Measurements from ENCODE around the gene GNAI3. TPM values are rescaled to one million over a fixed set of nuclear protein-coding genes. Genes with fewer than 3 reads are reported as not detected.
A peak's percentile ranks its signal among the peaks of the same experiment; 100 is the strongest.

The GNAI3 gene
- total and polyA plus RNA-seq, 2 of the 13 experiments (the other 11 are each of a cell fraction or from before 2014, with no cell fraction given): 4.3 to 9.0 TPM

GRCh38 chr1:109522026-109522425 is 26.4 kb upstream of the GNAI3 start:
- Histone ChIP-seq H3K36me3 (replicated peaks in 1 of 2; ENCODE audit: control insufficient read depth in 1 of 2, insufficient read depth in 2 of 2, low read length in 2 of 2) (no peaks in the 10 kb centered on the region), H3K4me1 (ENCODE audit: insufficient read depth, low read length) (peaks cover 5% of the 10 kb centered on the region), H3K4me3 (replicated peaks in 1 of 3; ENCODE audit: insufficient read depth in 1 of 3, low read depth in 2 of 3, low read length in 3 of 3) (no peak overlapping the region), H3K9me3 (ENCODE audit: low read length) (no peaks in the 10 kb centered on the region), H2AFZ (ENCODE audit: low read length) (no peak overlapping the region), H3K27ac (ENCODE audit: extremely low read length, insufficient read depth, low read length) (no peak overlapping the region), H3K4me2 (ENCODE audit: low read depth, low read length) (no peak overlapping the region), H3K9ac (ENCODE audit: insufficient read depth, low read depth, low read length) (no peak overlapping the region), H4K20me1 (ENCODE audit: insufficient read depth, low read length) (no peaks in the 10 kb centered on the region), H3K79me2 (ENCODE audit: insufficient read depth, low read length) (no peaks in the 10 kb centered on the region), H3K27me3 (ENCODE audit: control insufficient read depth in 1 of 2, insufficient read depth in 2 of 2, low read length in 2 of 2) (peaks cover 4 to 43% of the 10 kb centered on the region in 2 experiments; a peak in 3 of 5 replicates)
- TF ChIP-seq ZBTB26 (CRISPR knock-in tag; IDR thresholded peaks at IDR 0.05; ENCODE audit: borderline replicate concordance) (0 out of 2 replicates have a peak, but pooled peaks have one; percentile 52), ZNF776 (CRISPR knock-in tag; IDR thresholded peaks at IDR 0.05) (no peak)
- DNase-seq (ENCODE audit: low spot score): no peak
- no peak for FAIRE-seq
- ChIA-PET CTCF (ENCODE audit: low intra/inter-chr PET ratio, low total read pairs) (no interaction called here), POLR2A (no interaction called here)
- WGBS (ENCODE audit: low lambda C conversion rate): 30% methylated on average over 7 of the region's 7 CpGs
- intact Hi-C loops (cut with micrococcal nuclease; ENCODE audit: unreplicated experiment): no loop called here
- BruUV-seq (replicated peaks): no TSS peak
- in situ Hi-C loops (cut with HindIII; ENCODE audit: extremely low pct_ligation_motif_present, low pct_unique_long_range_greater_than_20kb): no loop called here
- no peak for ATAC-seq

- Histone ChIP-seq H3K4me2 (ENCODE audit: low read depth, low read length) (no peak overlapping the region), H3K79me2 (ENCODE audit: insufficient read depth, low read length) (no peaks in the 10 kb centered on the region), H2AFZ (ENCODE audit: low read length) (no peak overlapping the region), H3K9ac (ENCODE audit: insufficient read depth, low read depth, low read length) (no peak overlapping the region), H3K4me1 (ENCODE audit: insufficient read depth, low read length) (no peaks in the 10 kb centered on the region), H3K4me3 (replicated peaks in 1 of 3; ENCODE audit: insufficient read depth in 1 of 3, low read depth in 2 of 3, low read length in 3 of 3) (no peak overlapping the region), H4K20me1 (ENCODE audit: insufficient read depth, low read length) (no peaks in the 10 kb centered on the region), H3K27me3 (ENCODE audit: control insufficient read depth in 1 of 2, insufficient read depth in 2 of 2, low read length in 2 of 2) (peaks cover 6 to 56% of the 10 kb centered on the region in 2 experiments; a peak in 3 of 5 replicates), H3K9me3 (ENCODE audit: low read length) (no peaks in the 10 kb centered on the region), H3K27ac (ENCODE audit: extremely low read length, insufficient read depth, low read length) (no peak overlapping the region), H3K36me3 (replicated peaks in 1 of 2; ENCODE audit: control insufficient read depth in 1 of 2, insufficient read depth in 2 of 2, low read length in 2 of 2) (no peaks in the 10 kb centered on the region)
- 36% methylated on average over 2 of the region's 2 CpGs for WGBS (ENCODE audit: low lambda C conversion rate)
- POLR2A ChIA-PET: no interaction called here
- in situ Hi-C loops (cut with HindIII; ENCODE audit: extremely low pct_ligation_motif_present, low pct_unique_long_range_greater_than_20kb): no loop called here
- FAIRE-seq (no peak), ATAC-seq (no peak), DNase-seq (ENCODE audit: low spot score) (no peak)
- intact Hi-C loops (cut with micrococcal nuclease; ENCODE audit: unreplicated experiment): no loop called here
- CTCF ChIA-PET (ENCODE audit: low intra/inter-chr PET ratio, low total read pairs): no interaction called here
- no TSS peak for BruUV-seq (replicated peaks)
- TF ChIP-seq NONO (IDR thresholded peaks at IDR 0.05): no peak
- TF ChIP-seq NONO (CRISPR knock-in tag; conservative IDR thresholded peaks at IDR 0.05): no peak
- no peak for TF ChIP-seq ZC3H13 (CRISPR knock-in tag; IDR thresholded peaks at IDR 0.05)
- TF ChIP-seq CEBPZ (IDR thresholded peaks at IDR 0.05; ENCODE audit: low read length): no peak
- TF ChIP-seq RFX5 (IDR thresholded peaks at IDR 0.05; ENCODE audit: low read depth, low read length): no peak
- no peak for TF ChIP-seq ZBTB14 (CRISPR knock-in tag; IDR thresholded peaks at IDR 0.05)
- no peak for TF ChIP-seq ZNF691 (CRISPR knock-in tag; IDR thresholded peaks at IDR 0.05; ENCODE audit: borderline replicate concordance, low read depth)
- no peak for TF ChIP-seq NFYB (CRISPR knock-in tag; IDR thresholded peaks at IDR 0.05)
These were observed 24.7 kb upstream of the GNAI3 start for GRCh38 chr1:109523706-109524105.
